ENCODE results near the gene PGBD5. TPM values are rescaled to one million over a fixed set of nuclear protein-coding genes. Genes with fewer than 3 reads are reported as not detected.
A peak's percentile ranks its signal among the peaks of the same experiment; 100 is the strongest.

The PGBD5 gene
- total and polyA plus RNA-seq, 9 of the 15 experiments (the other 6 are each of a cell fraction or from before 2014, with no cell fraction given), result under 0.01 to 0.40 (median 0.10) TPM; not detected in 3

- TF ChIP-seq DEAF1 (CRISPR knock-in tag; IDR thresholded peaks at IDR 0.05) (0 out of 2 replicates have a peak, but pooled peaks have one; percentile 11), ZNF347 (CRISPR knock-in tag; IDR thresholded peaks at IDR 0.05; ENCODE audit: low read depth) (no peak), RFX1 (IDR thresholded peaks at IDR 0.05) (no peak), BRD4 (IDR thresholded peaks at IDR 0.05) (no peak)
Measured at GRCh38 chr1:230268371-230269170, 157.6 kb downstream of the PGBD5 start (continued).

GRCh38 chr1:230267338-230268065, 158.6 kb downstream of the PGBD5 start:
- 85% methylated on average over 17 of the region's 17 CpGs for WGBS (ENCODE audit: insufficient coverage, low coverage, missing lambda C conversion rate)
- FAIRE-seq (no peak), ATAC-seq (no peak; the same call in 2 of the 3 replicates), DNase-seq (ENCODE audit: extremely low read depth in 1 of 4, low spot score in 3 of 4) (no peak)
- Histone ChIP-seq H3K27me3 (ENCODE audit: control insufficient read depth in 2 of 2, insufficient read depth in 2 of 2, low read length in 2 of 2) (no peaks in the 10 kb centered on the region), H3K36me3 (ENCODE audit: control insufficient read depth, insufficient read depth, low read length) (peaks cover 81% of the 10 kb centered on the region; the same call in 2 of the 3 replicates), H3K9me1 (ENCODE audit: control insufficient read depth, insufficient read depth, low read length) (no peaks in the 10 kb centered on the region), H3K4me3 (no peak overlapping the region), H2AFZ (ENCODE audit: low read depth, low read length) (no peak overlapping the region), H3K9me3 (replicated peaks; ENCODE audit: control insufficient read depth, insufficient read depth, low read depth, low read length) (no peaks in the 10 kb centered on the region), H4K20me1 (replicated peaks; ENCODE audit: control insufficient read depth, insufficient read depth, low read length) (no peaks in the 10 kb centered on the region; the same call in 1 of the 2 replicates), H3K27ac (ENCODE audit: extremely low read depth, low read depth, low read length) (no peak overlapping the region), H3K9ac (ENCODE audit: insufficient read depth in 1 of 2, low read depth in 2 of 2, low read length in 2 of 2) (peak overlapping the region in 1 of 2 experiments; percentile 70; a peak in 1 of 4 replicates), H3K79me2 (ENCODE audit: control insufficient read depth, insufficient read depth, low read length) (no peaks in the 10 kb centered on the region), H3K4me2 (ENCODE audit: insufficient read depth, low read length) (no peak overlapping the region), H3K4me1 (replicated peaks in 1 of 2; ENCODE audit: control insufficient read depth in 2 of 2, insufficient read depth in 2 of 2, low read length in 2 of 2) (peaks cover 9 to 19% of the 10 kb centered on the region in 2 experiments)
- in situ Hi-C loops (cut with MboI), result no loop called here
- intact Hi-C loops (cut with micrococcal nuclease), result no loop called here
- no TSS peak for BruUV-seq (replicated peaks)
- ChIA-PET CTCF (ENCODE audit: low intra/inter-chr PET ratio) (no interaction called here), POLR2A (no interaction called here)
- TF ChIP-seq CTCF (IDR thresholded peaks at IDR 0.05 in 2 of 3, conservative IDR thresholded peaks at IDR 0.05 in 1 of 3; ENCODE audit: insufficient read depth in 2 of 3, low read depth in 1 of 3, low read length in 3 of 3), result no peak
- no peak for TF ChIP-seq RCOR1 (IDR thresholded peaks at IDR 0.05; ENCODE audit: borderline replicate concordance in 1 of 2, low read depth in 2 of 2, low read length in 2 of 2)
- no peak for TF ChIP-seq PRDM10 (IDR thresholded peaks at IDR 0.05; ENCODE audit: partially characterized antibody)
- no peak for TF ChIP-seq GABPB2 (CRISPR knock-in tag; conservative IDR thresholded peaks at IDR 0.05)
- TF ChIP-seq POLR2G (IDR thresholded peaks at IDR 0.05; ENCODE audit: low read depth, low read length), result 0 out of 2 replicates have a peak, but pooled peaks have one; percentile 18
- TF ChIP-seq PURB (CRISPR knock-in tag; IDR thresholded peaks at IDR 0.05; ENCODE audit: low read depth), result no peak
- no peak for TF ChIP-seq ARNT (IDR thresholded peaks at IDR 0.05)

All from K562 (cell line).